Karpas-422 (cell line): ENCODE results near the gene GKN2. TPM values are rescaled to one million over a fixed set of nuclear protein-coding genes. Genes with fewer than 3 reads are reported as not detected.
"Not testable (repeated sequence)": the region's sequence is repeated elsewhere in the genome, so short reads cannot be mapped to it uniquely, and the experiment has no call there.

Experiments
- DNase-seq: peaks from one replicate; pipeline ENCODE4 v3.0.0-alpha.2; 2015
- H2AFZ ChIP-seq: fragments of 200-600 bp; sonication (generic); 2 replicates; pipeline ENCODE4 v1.6.1; 2014; ENCODE audit warnings: antibody characterized with exemption, low read length, mixed read lengths
- H3K27ac ChIP-seq: fragments of 200-600 bp; sonication (generic); 2 replicates; pipeline ENCODE4 v1.5.1; 2014; ENCODE audit warnings: mild to moderate bottlenecking, low read length, moderate library complexity
- H3K27me3 ChIP-seq: fragments of 200-600 bp; sonication (generic); 2 replicates; pipeline ENCODE4 v1.6.1; 2014; ENCODE audit warnings: low read length, mixed read lengths
- H3K36me3 ChIP-seq: fragments of 200-600 bp; sonication (generic); 2 replicates; pipeline ENCODE4 v1.6.1; 2014; ENCODE audit warnings: low read length, mixed read lengths; ENCODE audit not compliant: insufficient read depth
- H3K4me1 ChIP-seq: fragments of 200-600 bp; sonication (generic); 2 replicates; pipeline ENCODE4 v1.6.1; 2014; ENCODE audit warnings: mild to moderate bottlenecking, low read length, mixed read lengths
- H3K4me2 ChIP-seq: fragments of 200-600 bp; sonication (generic); 2 replicates; pipeline ENCODE4 v1.6.1; 2014; ENCODE audit warnings: low read length, low read depth, mild to moderate bottlenecking; ENCODE audit not compliant: poor library complexity, severe bottlenecking
- H3K4me3 ChIP-seq: fragments of 200-600 bp; sonication (generic); 2 replicates; pipeline ENCODE4 v1.5.1; 2014; ENCODE audit warnings: mild to moderate bottlenecking, antibody characterized with exemption, low read length, mixed read lengths
- H3K79me2 ChIP-seq: fragments of 200-600 bp; sonication (generic); 2 replicates; pipeline ENCODE4 v1.6.1; 2014; ENCODE audit warnings: mild to moderate bottlenecking, low read length, mixed read lengths
- H3K9ac ChIP-seq: fragments of 200-600 bp; sonication (generic); 2 replicates; pipeline ENCODE4 v1.6.0; 2014; ENCODE audit warnings: low read length
- H3K9me2 ChIP-seq: fragments of 200-600 bp; sonication (generic), shearing (Covaris generic); replicated peaks from 2 replicates; pipeline ENCODE4 v1.6.0; 2014; ENCODE audit warnings: mild to moderate bottlenecking, low read length, moderate library complexity; ENCODE audit not compliant: insufficient read depth
- H3K9me3 ChIP-seq: fragments of 300-700, 200-600 bp; sonication (generic); 2 replicates; pipeline ENCODE4 v1.6.1; 2014; ENCODE audit warnings: low read length, mixed read lengths
- H4K20me1 ChIP-seq: fragments of 200-600 bp; sonication (generic); 2 replicates; pipeline ENCODE4 v1.6.1; 2014; ENCODE audit warnings: mild to moderate bottlenecking, antibody characterized with exemption, low read length, low read depth; ENCODE audit not compliant: insufficient read depth
- total RNA-seq: library from RNA; depleted of rRNA; stranded (reverse); fragments of >200 nt; shearing (Covaris generic); gene quantifications from 2 replicates; pipeline ENCODE4 v1.2.3, GENCODE V29; 2014; ENCODE audit warnings: low replicate concordance

The GKN2 gene
- total RNA-seq, 1 experiment from 2014 or later, result not detected

DNA sequence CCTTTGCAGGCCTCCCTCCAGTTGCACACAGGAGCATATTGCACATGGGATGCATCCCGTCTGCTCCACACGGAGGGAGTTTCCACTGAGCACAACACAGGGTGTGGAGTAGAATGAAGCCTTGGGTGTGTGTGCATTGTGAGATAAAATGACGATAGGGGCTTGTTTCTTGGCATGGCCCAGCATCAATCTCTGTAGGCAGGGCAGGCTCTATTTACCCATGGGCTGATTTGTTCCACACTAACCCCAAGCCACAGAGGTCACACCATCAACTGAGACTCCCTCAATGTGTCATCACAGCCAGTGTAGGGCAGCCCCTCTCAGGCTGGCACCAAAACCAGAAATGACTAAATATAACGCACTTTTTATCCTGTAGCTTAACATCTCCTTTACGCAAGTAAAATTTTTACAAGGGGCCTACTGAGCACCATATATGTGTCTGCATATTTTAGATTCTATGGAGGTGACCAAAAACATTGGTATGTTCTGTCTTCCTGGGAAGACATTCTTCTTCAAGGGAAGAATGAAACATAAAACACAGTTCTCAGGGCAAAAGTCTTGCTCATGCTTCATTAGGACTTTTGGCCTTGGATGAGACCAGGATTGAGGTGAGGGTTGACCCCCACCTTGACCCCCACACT is 19.0 kb upstream of the GKN2 start:
- H3K9me2 ChIP-seq, result no peaks in the 10 kb centered on the region
- H2AFZ ChIP-seq, result no peak overlapping the region
- no peak overlapping the region for H3K4me2 ChIP-seq
- no peaks in the 10 kb centered on the region for H3K9me3 ChIP-seq
- no peaks in the 10 kb centered on the region for H4K20me1 ChIP-seq
- no peaks in the 10 kb centered on the region for H3K79me2 ChIP-seq
- H3K4me3 ChIP-seq, result no peak overlapping the region
- no peaks in the 10 kb centered on the region for H3K27me3 ChIP-seq
- H3K27ac ChIP-seq, result no peak overlapping the region
- H3K4me1 ChIP-seq, result no peaks in the 10 kb centered on the region
- no peak for DNase-seq
- H3K9ac ChIP-seq, result no peak overlapping the region
- no peaks in the 10 kb centered on the region for H3K36me3 ChIP-seq

DNA sequence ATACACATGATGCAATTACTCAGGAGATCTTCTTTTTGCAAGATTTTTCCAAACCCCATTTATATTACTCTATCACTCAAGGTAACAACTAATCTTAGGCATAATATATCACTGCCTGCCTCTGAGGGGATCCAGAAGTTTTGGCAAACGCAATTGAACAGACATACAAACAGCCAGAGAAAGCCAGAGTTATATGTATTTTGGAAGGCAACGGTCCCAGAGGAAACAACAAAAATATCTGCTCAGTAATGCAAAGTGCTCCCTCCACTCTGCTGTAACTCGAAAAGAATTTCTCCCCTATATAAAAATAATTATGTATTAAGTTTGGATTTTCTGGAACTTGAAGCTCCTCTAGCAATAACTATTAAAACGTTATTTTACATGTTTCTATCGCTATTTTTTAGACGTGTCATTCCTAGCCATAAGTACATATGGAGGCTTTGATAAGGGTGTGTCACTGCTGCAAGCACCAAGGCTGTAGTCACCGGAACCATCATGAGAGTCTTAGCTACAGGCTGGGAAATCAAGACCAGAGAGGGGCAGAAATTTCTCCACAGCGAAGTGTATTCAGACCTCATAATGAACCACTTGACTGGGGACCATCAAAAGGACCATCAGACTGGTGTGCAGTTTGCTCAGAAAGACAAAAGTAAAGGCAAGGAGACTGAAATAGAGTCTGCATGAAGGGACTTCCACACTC is 18.0 kb upstream of the GKN2 start:
- no peaks in the 10 kb centered on the region for H3K4me1 ChIP-seq
- no peak overlapping the region for H3K27ac ChIP-seq
- H3K4me2 ChIP-seq, result no peak overlapping the region
- H4K20me1 ChIP-seq, result no peaks in the 10 kb centered on the region
- no peaks in the 10 kb centered on the region for H3K36me3 ChIP-seq
- H3K9ac ChIP-seq, result no peak overlapping the region
- DNase-seq, result no peak
- no peak overlapping the region for H2AFZ ChIP-seq
- no peak overlapping the region for H3K4me3 ChIP-seq
- H3K9me2 ChIP-seq, result no peaks in the 10 kb centered on the region
- no peaks in the 10 kb centered on the region for H3K27me3 ChIP-seq
- H3K79me2 ChIP-seq, result no peaks in the 10 kb centered on the region
- no peaks in the 10 kb centered on the region for H3K9me3 ChIP-seq

DNA sequence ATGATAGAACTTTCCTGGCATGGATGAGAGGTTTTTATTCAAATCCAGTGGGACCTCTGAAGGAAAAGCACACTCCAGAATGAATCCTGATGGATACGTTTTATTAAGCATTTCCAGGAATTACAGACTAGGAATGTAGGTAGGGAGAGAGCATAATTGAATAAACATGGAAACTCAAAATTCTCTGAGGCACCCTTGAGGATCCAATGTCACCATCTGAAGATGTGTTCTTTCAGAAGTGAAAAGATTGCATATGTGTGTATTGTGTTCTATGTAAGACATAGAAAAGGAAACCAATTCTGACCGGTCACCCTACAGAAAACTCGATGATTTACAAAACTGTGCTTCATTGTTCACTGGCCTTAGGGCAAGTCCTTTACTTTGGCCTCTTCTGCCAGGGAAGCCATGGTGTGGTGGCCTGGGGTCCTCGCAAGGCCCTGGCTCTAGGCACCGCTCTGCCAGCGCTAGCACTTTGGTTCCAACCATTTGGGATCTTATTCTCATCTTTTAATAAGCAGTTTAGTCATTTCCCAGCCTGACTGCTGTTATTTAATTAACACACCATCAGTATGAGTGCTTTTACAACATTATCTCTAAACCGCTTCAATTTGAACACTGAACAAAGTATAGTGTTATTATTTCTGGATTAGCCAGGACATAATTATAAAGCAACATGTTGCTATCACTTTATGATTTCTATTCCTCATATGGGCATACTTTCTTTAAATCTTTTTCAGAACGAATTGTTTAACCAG is 17.2 kb upstream of the GKN2 start:
- Histone ChIP-seq H3K27me3 (no peaks in the 10 kb centered on the region), H3K79me2 (no peaks in the 10 kb centered on the region), H3K9me2 (no peaks in the 10 kb centered on the region), H3K36me3 (no peaks in the 10 kb centered on the region), H2AFZ (no peak overlapping the region), H3K4me3 (no peak overlapping the region), H3K9ac (no peak overlapping the region), H3K27ac (no peak overlapping the region), H3K4me1 (no peaks in the 10 kb centered on the region), H3K4me2 (no peak overlapping the region), H3K9me3 (no peaks in the 10 kb centered on the region), H4K20me1 (no peaks in the 10 kb centered on the region)
- no peak for DNase-seq

DNA sequence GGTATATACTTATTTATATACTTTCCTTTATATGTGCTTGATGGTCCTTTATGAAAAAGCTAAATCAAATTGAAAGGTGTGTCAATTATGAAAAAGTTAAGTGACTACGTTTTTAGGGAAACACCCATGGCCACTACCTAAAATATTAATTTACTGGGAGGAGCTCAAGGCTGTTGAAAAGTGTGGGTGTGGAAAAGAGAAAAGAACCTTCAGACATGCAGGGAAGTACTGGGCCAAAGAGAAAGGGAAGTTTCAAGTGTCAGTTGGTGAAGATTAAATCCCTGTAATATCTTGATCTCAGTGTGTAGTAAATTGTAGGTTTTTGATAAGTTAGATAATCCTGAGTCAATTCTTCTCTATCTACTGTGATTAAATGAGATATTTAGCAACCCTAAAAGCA is 15.5 kb upstream of the GKN2 start:
- Histone ChIP-seq H3K9ac (no peak overlapping the region), H3K27ac (no peak overlapping the region), H3K27me3 (no peaks in the 10 kb centered on the region), H3K4me3 (no peak overlapping the region), H3K4me1 (no peaks in the 10 kb centered on the region), H2AFZ (no peak overlapping the region), H3K9me2 (no peaks in the 10 kb centered on the region), H3K9me3 (no peaks in the 10 kb centered on the region), H3K36me3 (no peaks in the 10 kb centered on the region), H3K4me2 (no peak overlapping the region), H3K79me2 (no peaks in the 10 kb centered on the region), H4K20me1 (no peaks in the 10 kb centered on the region)
- no peak for DNase-seq

DNA sequence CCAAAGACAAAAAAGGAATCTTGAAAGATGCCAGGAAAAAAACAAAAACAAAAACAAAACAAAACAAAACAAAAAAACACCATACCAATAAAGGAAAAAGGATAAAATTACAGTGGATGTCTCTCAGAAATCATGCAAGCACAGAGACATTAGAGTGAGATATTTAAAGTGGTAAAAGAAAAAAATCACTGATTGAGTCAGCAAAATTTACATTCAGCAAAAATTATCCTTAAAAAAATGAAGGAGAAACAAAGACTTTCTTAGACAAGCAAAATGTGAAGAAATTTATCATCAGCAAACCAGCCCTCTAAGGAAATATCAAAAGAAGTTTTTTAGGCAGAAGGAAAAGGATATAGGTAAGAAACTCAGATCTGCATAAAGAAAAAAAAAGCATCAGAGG is 11.6 kb upstream of the GKN2 start:
- Histone ChIP-seq H3K9me3 (no peaks in the 10 kb centered on the region), H3K4me2 (no peak overlapping the region), H3K4me1 (no peaks in the 10 kb centered on the region), H2AFZ (no peak overlapping the region), H3K9ac (no peak overlapping the region), H3K27ac (no peak overlapping the region), H4K20me1 (no peaks in the 10 kb centered on the region), H3K27me3 (no peaks in the 10 kb centered on the region), H3K79me2 (no peaks in the 10 kb centered on the region), H3K9me2 (no peaks in the 10 kb centered on the region), H3K36me3 (no peaks in the 10 kb centered on the region), H3K4me3 (no peak overlapping the region)
- no peak for DNase-seq

DNA sequence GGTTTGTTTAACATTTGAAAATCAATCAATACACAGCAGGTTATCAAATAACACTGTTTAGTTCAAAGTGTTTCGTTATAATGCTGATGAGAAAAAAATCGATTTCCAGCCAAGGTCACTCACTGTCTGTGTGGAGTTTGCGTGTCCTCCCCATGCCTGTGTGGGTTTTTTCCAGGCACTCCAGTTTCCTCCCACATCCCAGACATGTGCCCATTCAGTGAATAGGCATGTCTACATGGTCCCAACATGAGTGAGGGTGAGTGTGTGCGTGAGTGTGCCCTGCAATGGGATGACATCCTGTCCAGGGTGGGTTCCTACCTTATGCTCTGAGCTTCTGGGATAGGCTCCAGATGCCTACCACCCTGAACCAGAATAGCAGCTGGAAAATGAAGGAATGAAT is 8.7 kb upstream of the GKN2 start:
- Histone ChIP-seq H3K27me3 (no peaks in the 10 kb centered on the region; the same call in 1 of the 2 replicates), H3K79me2 (no peaks in the 10 kb centered on the region), H3K4me3 (no peak overlapping the region), H2AFZ (no peak overlapping the region), H4K20me1 (no peaks in the 10 kb centered on the region), H3K9me2 (no peaks in the 10 kb centered on the region), H3K36me3 (no peaks in the 10 kb centered on the region), H3K27ac (no peak overlapping the region), H3K4me1 (no peaks in the 10 kb centered on the region), H3K9ac (no peak overlapping the region), H3K4me2 (no peak overlapping the region), H3K9me3 (no peaks in the 10 kb centered on the region)
- no peak for DNase-seq

DNA sequence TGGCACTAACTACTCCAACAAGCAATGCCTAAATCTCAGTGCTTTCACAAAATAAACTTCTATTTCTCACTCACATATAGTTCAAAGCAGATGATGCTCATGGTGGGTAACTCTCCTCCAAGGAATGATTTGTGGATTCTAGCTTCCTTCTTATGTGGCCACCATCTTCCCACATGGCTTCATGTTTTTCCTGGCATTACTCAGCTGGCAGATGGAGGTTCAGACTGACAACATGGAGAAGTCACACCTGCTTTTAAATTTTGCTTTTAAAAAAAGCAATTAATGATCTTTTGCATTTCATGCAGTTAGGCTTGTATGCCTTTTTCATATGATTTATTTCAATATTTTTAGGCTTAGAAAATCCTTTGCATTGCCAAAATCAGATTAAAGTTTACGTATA is 6.3 kb upstream of the GKN2 start:
- H3K27me3 ChIP-seq, result no peaks in the 10 kb centered on the region; the same call in 1 of the 2 replicates
- no peak for DNase-seq
- no peaks in the 10 kb centered on the region for H3K36me3 ChIP-seq
- H3K27ac ChIP-seq, result no peak overlapping the region
- no peak overlapping the region for H3K4me3 ChIP-seq
- no peaks in the 10 kb centered on the region for H3K9me2 ChIP-seq
- no peak overlapping the region for H3K9ac ChIP-seq
- H4K20me1 ChIP-seq, result no peaks in the 10 kb centered on the region
- 0 out of 2 replicates have a peak overlapping the region, but pooled peaks have one; percentile 7 for H2AFZ ChIP-seq
- H3K4me1 ChIP-seq, result no peaks in the 10 kb centered on the region
- no peaks in the 10 kb centered on the region for H3K9me3 ChIP-seq
- H3K4me2 ChIP-seq, result no peak overlapping the region
- H3K79me2 ChIP-seq, result no peaks in the 10 kb centered on the region

DNA sequence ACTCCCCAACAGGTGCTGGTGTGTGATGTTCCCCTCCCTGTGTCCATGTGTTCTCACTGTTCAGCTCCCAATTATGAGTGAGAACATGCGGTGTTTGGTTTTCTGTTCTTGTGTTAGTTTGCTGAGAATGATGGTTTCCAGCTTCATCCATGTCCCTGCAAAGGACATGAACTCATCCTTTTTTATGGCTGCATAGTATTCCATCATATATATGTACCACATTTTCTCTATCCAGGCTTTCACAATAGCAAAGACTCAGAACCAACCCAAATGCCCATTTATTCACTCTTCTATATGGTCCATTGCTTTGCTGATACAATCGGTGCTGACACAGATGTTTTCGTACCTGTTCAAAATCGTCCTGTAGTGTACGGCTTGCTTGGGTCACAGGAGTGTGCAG is 2.7 kb upstream of the GKN2 start:
- not testable (repeated sequence) for H3K27me3 ChIP-seq, H3K27ac ChIP-seq, H4K20me1 ChIP-seq, H3K4me1 ChIP-seq, H3K4me3 ChIP-seq, H3K79me2 ChIP-seq, H3K9ac ChIP-seq, DNase-seq, H3K9me2 ChIP-seq, H3K36me3 ChIP-seq, H2AFZ ChIP-seq, H3K4me2 ChIP-seq, H3K9me3 ChIP-seq
